Trophoblast cell (in vitro differentiated cells and primary cell): Measurements from ENCODE around the gene SEC14L6.

Experiments used
- DNase-seq, 2 donors: peaks; one replicate each; pipeline ENCODE4 v3.0.0-alpha.2; 2016
- H2AFZ ChIP-seq: 2 replicates; pipeline ENCODE4 v1.6.1; 2013; ENCODE audit warnings: low read length, moderate library complexity, mild to moderate bottlenecking; ENCODE audit not compliant: insufficient read depth, poor library complexity
- H2AK5ac ChIP-seq: 2 replicates; pipeline ENCODE4 v1.6.1; 2013; ENCODE audit warnings: mild to moderate bottlenecking, low read length
- H2BK120ac ChIP-seq: 2 replicates; pipeline ENCODE4 v1.6.1; 2013; ENCODE audit warnings: low read length, mild to moderate bottlenecking, moderate library complexity; ENCODE audit not compliant: insufficient read depth, poor library complexity
- H2BK12ac ChIP-seq: 2 replicates; pipeline ENCODE4 v1.6.1; 2013; ENCODE audit warnings: mild to moderate bottlenecking, low read length, moderate library complexity
- H2BK5ac ChIP-seq: 2 replicates; pipeline ENCODE4 v1.6.1; 2013; ENCODE audit warnings: low read length, low read depth, moderate library complexity, mild to moderate bottlenecking; ENCODE audit not compliant: poor library complexity
- H3K14ac ChIP-seq: 2 replicates; pipeline ENCODE4 v1.6.1; 2013; ENCODE audit warnings: mild to moderate bottlenecking, low read length
- H3K18ac ChIP-seq: 2 replicates; pipeline ENCODE4 v1.6.1; 2013; ENCODE audit warnings: mild to moderate bottlenecking, low read length
- H3K23ac ChIP-seq: 2 replicates; pipeline ENCODE4 v1.6.1; 2013; ENCODE audit warnings: low read length
- H3K27ac ChIP-seq: 2 replicates; pipeline ENCODE4 v1.5.1; 2013; ENCODE audit warnings: low read depth, mild to moderate bottlenecking, inconsistent platforms, low read length, moderate library complexity
- H3K27me3 ChIP-seq: 2 replicates; pipeline ENCODE4 v1.6.1; 2013; ENCODE audit warnings: inconsistent platforms, mild to moderate bottlenecking, low read length, moderate library complexity; ENCODE audit not compliant: insufficient read depth
- H3K36me3 ChIP-seq, 2 experiments: 1 replicate in 1 of 2; 2 replicates in 1 of 2; pipeline ENCODE4 v1.6.1; 2013; ENCODE audit warnings: low read length in 2 of 2, mild to moderate bottlenecking in 2 of 2, moderate library complexity in 1 of 2; ENCODE audit not compliant: insufficient read depth in 2 of 2, control insufficient read depth in 1 of 2
- H3K4ac ChIP-seq: 2 replicates; pipeline ENCODE4 v1.6.1; 2013; ENCODE audit warnings: low read depth, mild to moderate bottlenecking, low read length, moderate library complexity
- H3K4me1 ChIP-seq, 2 experiments: 1 replicate in 1 of 2; 2 replicates in 1 of 2; pipeline ENCODE4 v1.6.1; 2013; ENCODE audit warnings: low read length in 2 of 2, mild to moderate bottlenecking in 2 of 2, moderate library complexity in 1 of 2; ENCODE audit not compliant: insufficient read depth in 2 of 2, control insufficient read depth in 1 of 2
- H3K4me2 ChIP-seq: 2 replicates; pipeline ENCODE4 v1.6.1; 2013; ENCODE audit warnings: inconsistent platforms, mild to moderate bottlenecking, low read length, moderate library complexity
- H3K4me3 ChIP-seq: 2 replicates; pipeline ENCODE4 v1.5.1; 2013; ENCODE audit warnings: mild to moderate bottlenecking, low read depth, low read length, inconsistent platforms
- H3K79me1 ChIP-seq: one replicate; pipeline ENCODE4 v1.6.1; 2013; ENCODE audit warnings: low read length
- H3K79me2 ChIP-seq: 2 replicates; pipeline ENCODE4 v1.6.1; 2013; ENCODE audit warnings: low read length, mild to moderate bottlenecking; ENCODE audit not compliant: control insufficient read depth, insufficient read depth, poor library complexity
- H3K9ac ChIP-seq: 2 replicates; pipeline ENCODE4 v1.6.1; 2013; ENCODE audit warnings: mild to moderate bottlenecking, low read length
- H3K9me3 ChIP-seq: 2 replicates; pipeline ENCODE4 v1.6.1; 2013; ENCODE audit warnings: low read depth, mild to moderate bottlenecking, control low read depth, inconsistent platforms, low read length; ENCODE audit not compliant: insufficient read depth
- H4K12ac ChIP-seq: 2 replicates; pipeline ENCODE4 v1.6.1; 2013; ENCODE audit warnings: low read depth, mild to moderate bottlenecking, low read length, moderate library complexity
- H4K8ac ChIP-seq: 2 replicates; pipeline ENCODE4 v1.6.1; 2013; ENCODE audit warnings: low read depth, mild to moderate bottlenecking, low read length, moderate library complexity
- H4K91ac ChIP-seq: one replicate; pipeline ENCODE4 v1.6.1; 2013; ENCODE audit warnings: low read depth, mild to moderate bottlenecking, low read length, moderate library complexity
- WGBS: extraction: QIAGEN DNeasy Blood & Tissue Kit; methylation state at CpG from one replicate; pipeline ENCODE4 v1.1.7; 2013; ENCODE audit warnings: missing lambda C conversion rate; ENCODE audit not compliant: insufficient read length, insufficient coverage; ENCODE audit errors: extremely low coverage; 5-methylcytosine and 5-hydroxymethylcytosine counted together

SEC14L6 gene

DNA sequence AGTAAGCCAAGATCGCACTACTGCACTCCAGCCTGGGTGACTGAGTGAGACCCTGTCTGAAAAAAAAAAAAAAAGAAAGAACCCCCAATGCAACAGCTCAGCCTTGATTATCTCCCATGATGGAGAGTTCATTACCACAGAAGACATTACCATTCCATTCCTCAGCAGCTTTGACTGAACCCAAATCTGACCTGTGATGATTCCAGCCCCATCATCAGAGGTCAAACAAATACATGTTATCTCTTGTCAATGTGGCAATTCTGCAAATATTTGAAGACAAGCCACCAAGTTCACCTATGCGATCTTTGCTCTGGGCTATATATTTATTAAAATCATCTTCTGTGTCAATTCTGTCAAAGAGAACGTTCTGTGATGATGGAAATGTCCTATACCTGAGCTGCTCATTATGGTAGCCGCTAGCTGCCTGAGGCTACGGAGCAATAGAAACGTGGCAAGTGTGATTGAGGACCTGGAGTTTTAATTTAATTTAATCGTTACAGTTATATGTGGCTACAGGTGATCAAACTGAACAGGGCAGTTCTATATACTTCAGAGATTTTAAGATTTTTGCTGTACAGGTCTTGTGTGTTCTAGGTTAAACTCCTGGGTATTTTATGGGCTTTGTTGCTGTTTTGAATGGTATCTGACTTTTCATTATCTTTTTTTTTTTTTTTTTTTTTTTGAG is 48.9 kb downstream of the SEC14L6 start:
- Histone ChIP-seq H3K27me3 (no peaks in the 10 kb centered on the region), H2AK5ac (no peak overlapping the region), H3K79me2 (no peaks in the 10 kb centered on the region), H2BK12ac (no peak overlapping the region), H3K4me3 (no peak overlapping the region), H2BK120ac (no peak overlapping the region), H2BK5ac (no peak overlapping the region), H4K8ac (no peak overlapping the region), H3K23ac (no peak overlapping the region), H3K4me2 (no peak overlapping the region), H3K79me1 (no peaks in the 10 kb centered on the region), H3K36me3 (no peaks in the 10 kb centered on the region), H2AFZ (no peak overlapping the region), H3K4ac (no peak overlapping the region), H3K9ac (no peak overlapping the region), H3K27ac (no peak overlapping the region), H3K9me3 (no peaks in the 10 kb centered on the region), H3K18ac (no peak overlapping the region), H4K12ac (no peak overlapping the region), H4K91ac (no peak overlapping the region), H3K14ac (no peak overlapping the region), H3K4me1 (no peaks in the 10 kb centered on the region)
- DNase-seq, result no peak
- WGBS, result no CpG with 5 or more reads among the region's 7 CpGs

DNA sequence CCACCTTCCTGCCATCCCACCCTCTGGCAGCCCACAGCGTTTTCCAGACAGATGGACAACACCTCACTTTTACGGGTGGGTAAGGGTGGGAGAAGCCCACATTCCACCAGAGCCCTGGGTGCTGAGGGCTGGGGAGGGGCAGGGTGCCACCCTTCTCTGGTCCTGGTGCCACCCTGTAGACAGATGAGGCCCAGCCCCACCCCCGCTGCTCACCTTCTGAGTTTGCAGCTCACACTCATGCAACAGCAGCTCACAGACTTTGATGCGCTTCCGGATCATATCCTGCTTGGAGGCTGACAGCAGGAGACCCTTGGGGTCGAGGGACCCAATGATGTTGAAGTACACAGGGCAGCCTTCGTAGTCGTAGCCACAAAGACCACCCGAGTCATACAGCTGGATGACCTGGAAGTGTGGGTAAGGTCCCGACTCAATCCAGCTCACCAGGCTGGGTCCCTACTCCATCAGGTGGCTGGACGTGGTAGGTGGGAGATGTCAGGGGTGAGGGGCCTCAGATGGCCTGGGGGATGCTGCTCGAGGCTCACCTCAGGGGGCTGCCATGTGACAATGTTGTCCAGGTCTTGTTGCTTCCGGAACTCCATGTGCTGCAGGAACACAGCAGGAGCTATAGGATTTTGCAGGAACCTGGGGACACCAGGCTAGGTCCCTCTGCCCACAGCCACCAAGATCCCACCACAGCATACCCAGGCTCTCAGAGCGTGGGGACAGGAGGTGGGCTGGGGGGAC is 51.3 kb downstream of the SEC14L6 start:
- H4K91ac ChIP-seq, result no peak overlapping the region
- no peak overlapping the region for H3K4me2 ChIP-seq
- no peak overlapping the region for H3K14ac ChIP-seq
- H3K27me3 ChIP-seq, result no peaks in the 10 kb centered on the region
- no peaks in the 10 kb centered on the region for H3K79me1 ChIP-seq
- no peak overlapping the region for H2AK5ac ChIP-seq
- H3K4me1 ChIP-seq, result no peaks in the 10 kb centered on the region
- WGBS, result no CpG with 5 or more reads among the region's 14 CpGs
- H3K18ac ChIP-seq, result no peak overlapping the region
- H4K8ac ChIP-seq, result no peak overlapping the region
- no peak for DNase-seq
- H3K4ac ChIP-seq, result no peak overlapping the region
- no peak overlapping the region for H3K23ac ChIP-seq
- no peak overlapping the region for H2BK5ac ChIP-seq
- H2BK120ac ChIP-seq, result no peak overlapping the region
- no peak overlapping the region for H4K12ac ChIP-seq
- H2BK12ac ChIP-seq, result no peak overlapping the region
- no peak overlapping the region for H3K4me3 ChIP-seq
- no peak overlapping the region for H3K9ac ChIP-seq
- H3K9me3 ChIP-seq, result no peaks in the 10 kb centered on the region
- H2AFZ ChIP-seq, result no peak overlapping the region
- no peaks in the 10 kb centered on the region for H3K79me2 ChIP-seq
- H3K27ac ChIP-seq, result no peak overlapping the region
- H3K36me3 ChIP-seq, result no peaks in the 10 kb centered on the region

DNA sequence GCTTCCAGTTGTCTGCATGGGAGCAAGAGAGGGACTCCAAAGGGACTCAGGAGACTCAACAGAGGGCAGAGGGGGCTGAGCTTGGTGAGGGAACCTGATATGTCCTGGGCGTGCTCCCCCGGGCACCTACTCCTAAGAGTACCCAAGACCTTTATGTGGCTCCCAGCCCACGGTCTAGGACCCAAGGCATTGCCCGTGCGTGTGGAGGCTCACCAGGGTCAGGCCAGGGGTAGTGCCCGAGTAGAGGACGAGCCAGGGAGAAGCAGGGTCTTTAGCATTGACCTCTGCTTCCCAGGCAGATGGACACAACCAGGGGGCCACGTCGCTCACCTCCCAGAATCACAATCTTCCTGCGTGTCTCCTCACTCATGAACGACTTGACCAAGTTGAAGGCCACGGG is 54.4 kb downstream of the SEC14L6 start:
- WGBS, result no CpG with 5 or more reads among the region's 12 CpGs
- no peak overlapping the region for H4K12ac ChIP-seq
- H3K9me3 ChIP-seq, result no peaks in the 10 kb centered on the region
- no peak overlapping the region for H2BK120ac ChIP-seq
- H3K79me2 ChIP-seq, result no peaks in the 10 kb centered on the region
- no peak overlapping the region for H4K91ac ChIP-seq
- no peak overlapping the region for H3K14ac ChIP-seq
- no peaks in the 10 kb centered on the region for H3K27me3 ChIP-seq
- no peak overlapping the region for H3K4me2 ChIP-seq
- H2AK5ac ChIP-seq, result no peak overlapping the region
- no peak overlapping the region for H2AFZ ChIP-seq
- no peak overlapping the region for H3K4me3 ChIP-seq
- no peaks in the 10 kb centered on the region for H3K36me3 ChIP-seq
- H3K27ac ChIP-seq, result no peak overlapping the region
- no peaks in the 10 kb centered on the region for H3K4me1 ChIP-seq
- H2BK5ac ChIP-seq, result no peak overlapping the region
- no peak overlapping the region for H3K18ac ChIP-seq
- H2BK12ac ChIP-seq, result no peak overlapping the region
- no peak overlapping the region for H3K23ac ChIP-seq
- H3K9ac ChIP-seq, result no peak overlapping the region
- no peak overlapping the region for H3K4ac ChIP-seq
- no peak for DNase-seq
- no peak overlapping the region for H4K8ac ChIP-seq
- H3K79me1 ChIP-seq, result no peaks in the 10 kb centered on the region

DNA sequence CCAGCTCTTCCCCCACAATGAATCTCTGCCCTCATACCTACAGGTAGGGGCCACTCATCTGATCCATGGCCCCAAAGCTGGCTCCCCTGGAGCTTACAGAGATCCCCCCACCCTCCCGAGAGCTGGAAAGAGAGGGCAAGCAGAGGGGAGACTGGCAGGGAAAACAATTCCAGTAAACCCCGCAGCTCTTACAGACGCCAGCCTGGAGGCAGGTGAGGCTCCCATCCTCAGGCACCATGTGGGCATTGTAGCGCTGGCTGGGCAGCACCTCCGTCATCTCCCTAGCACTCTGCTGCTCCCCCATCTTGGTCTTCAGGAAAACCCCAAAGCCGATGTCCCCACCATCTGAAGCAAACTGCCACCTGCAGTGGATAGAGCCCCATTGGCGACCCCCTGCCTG is 55.2 kb downstream of the SEC14L6 start:
- Histone ChIP-seq H2BK120ac (no peak overlapping the region), H2BK5ac (no peak overlapping the region), H3K4me1 (no peaks in the 10 kb centered on the region), H3K27ac (no peak overlapping the region), H3K23ac (no peak overlapping the region), H4K12ac (no peak overlapping the region), H3K9me3 (no peaks in the 10 kb centered on the region), H3K36me3 (no peaks in the 10 kb centered on the region), H3K4ac (no peak overlapping the region), H2BK12ac (no peak overlapping the region), H3K4me2 (no peak overlapping the region), H3K27me3 (no peaks in the 10 kb centered on the region), H3K79me2 (no peaks in the 10 kb centered on the region), H4K8ac (no peak overlapping the region), H3K79me1 (no peaks in the 10 kb centered on the region), H2AFZ (no peak overlapping the region), H3K9ac (no peak overlapping the region), H3K14ac (no peak overlapping the region), H4K91ac (no peak overlapping the region), H3K18ac (no peak overlapping the region), H2AK5ac (no peak overlapping the region), H3K4me3 (no peak overlapping the region)
- no CpG with 5 or more reads among the region's 7 CpGs for WGBS
- no peak for DNase-seq
